IMR-90 (cell line): Measurements from ENCODE around the gene EML5. TPM values are rescaled to one million over a fixed set of nuclear protein-coding genes. Genes with fewer than 3 reads are reported as not detected.

Source experiments
- ATAC-seq: fragments of 200-7000 bp; cut with Tn5 transposase; 2 replicates; pipeline ENCODE4 v1.9.1; 2020; ENCODE audit warnings: low read depth, mild to moderate bottlenecking, moderate library complexity
- BruUV-seq: library from RNA; stranded (reverse); fragments of 400-500 nt; replicated peaks from 2 replicates; lab custom pipeline; 2021; lab: Mats Ljungman, UMichigan
- CTCF ChIA-PET: fragments of 300-600 bp; formaldehyde crosslinking; extraction: SDS; loops from one replicate; lab custom pipeline; 2021; ENCODE audit warnings: antibody characterized with exemption; lab: Yijun Ruan, JAX
- POLR2A ChIA-PET: fragments of 300-600 bp; sonication (Branson Sonifier 250); formaldehyde crosslinking; loops from one replicate; lab custom pipeline; 2022; ENCODE audit warnings: antibody characterized with exemption; ENCODE audit not compliant: unreplicated experiment; lab: Charles Lee
- DNase-seq: peaks from one replicate; pipeline ENCODE4 v3.0.0; 2013
- H2AFZ ChIP-seq: replicated peaks from 2 replicates; pipeline ENCODE3; 2013; ENCODE audit warnings: low read length, mild to moderate bottlenecking; ENCODE audit not compliant: poor library complexity
- H2AK5ac ChIP-seq: 2 replicates; pipeline ENCODE4 v1.6.1; 2013; ENCODE audit warnings: low read depth, low read length, inconsistent platforms
- H2AK9ac ChIP-seq: replicated peaks from 2 replicates; pipeline ENCODE3; 2013; ENCODE audit warnings: mild to moderate bottlenecking, low read depth, low read length, moderate library complexity; ENCODE audit not compliant: poor library complexity
- H2BK120ac ChIP-seq: 2 replicates; pipeline ENCODE4 v1.6.1; 2013; ENCODE audit warnings: low read depth, low read length, inconsistent platforms
- H2BK15ac ChIP-seq: 3 replicates; pipeline ENCODE4 v1.6.1; 2013; ENCODE audit warnings: low read depth, low read length, inconsistent platforms
- H2BK20ac ChIP-seq: 2 replicates; pipeline ENCODE4 v1.6.1; 2013; ENCODE audit warnings: low read depth, mild to moderate bottlenecking, inconsistent platforms, low read length, moderate library complexity
- H2BK5ac ChIP-seq: 2 replicates; pipeline ENCODE4 v1.6.1; 2013; ENCODE audit warnings: mild to moderate bottlenecking, low read depth, low read length, inconsistent platforms; ENCODE audit not compliant: poor library complexity, severe bottlenecking
- H3K14ac ChIP-seq: replicated peaks from 2 replicates; pipeline ENCODE4 v1.6.1; 2013; ENCODE audit warnings: low read depth, low read length, inconsistent platforms
- H3K18ac ChIP-seq: 2 replicates; pipeline ENCODE4 v1.6.1; 2013; ENCODE audit warnings: low read depth, low read length, control low read depth
- H3K23ac ChIP-seq: 2 replicates; pipeline ENCODE4 v1.6.1; 2013; ENCODE audit warnings: low read depth, low read length, inconsistent platforms
- H3K27ac ChIP-seq: 2 replicates; pipeline ENCODE4 v1.5.1; 2013; ENCODE audit warnings: mild to moderate bottlenecking, control low read depth, low read length; ENCODE audit not compliant: insufficient read depth
- H3K27me3 ChIP-seq: 2 replicates; pipeline ENCODE4 v1.6.1; 2013; ENCODE audit warnings: low read length; ENCODE audit not compliant: control insufficient read depth, insufficient read depth
- H3K36me3 ChIP-seq: 2 replicates; pipeline ENCODE4 v1.6.1; 2013; ENCODE audit warnings: low read length, mixed read lengths; ENCODE audit not compliant: control insufficient read depth, insufficient read depth
- H3K4ac ChIP-seq: 2 replicates; pipeline ENCODE4 v1.6.1; 2013; ENCODE audit warnings: low read depth, low read length, inconsistent platforms
- H3K4me1 ChIP-seq: 2 replicates; pipeline ENCODE4 v1.6.1; 2013; ENCODE audit warnings: low read length, mixed read lengths; ENCODE audit not compliant: control insufficient read depth, insufficient read depth
- H3K4me2 ChIP-seq: 2 replicates; pipeline ENCODE4 v1.6.1; 2013; ENCODE audit warnings: low read depth, mild to moderate bottlenecking, control low read depth, low read length, moderate library complexity
- H3K4me3 ChIP-seq: 2 replicates; pipeline ENCODE4 v1.5.1; 2013; ENCODE audit warnings: low read depth, mild to moderate bottlenecking, control low read depth, low read length, moderate library complexity; ENCODE audit not compliant: insufficient read depth
- H3K56ac ChIP-seq: 2 replicates; pipeline ENCODE4 v1.6.1; 2013; ENCODE audit warnings: low read length, inconsistent platforms; ENCODE audit not compliant: insufficient read depth; ENCODE audit errors: extremely low read depth
- H3K79me1 ChIP-seq, 2 experiments: 2 replicates each; pipeline ENCODE4 v1.6.1; 2013; ENCODE audit warnings: low read length in 2 of 2, inconsistent platforms in 1 of 2, low read depth in 1 of 2
- H3K9ac ChIP-seq: 2 replicates; pipeline ENCODE4 v1.6.1; 2013; ENCODE audit warnings: low read depth, low read length, control low read depth
- H3K9me1 ChIP-seq: 2 replicates; pipeline ENCODE4 v1.6.1; 2013; ENCODE audit warnings: low read length, inconsistent platforms; ENCODE audit not compliant: insufficient read depth
- H3K9me3 ChIP-seq: 2 replicates; pipeline ENCODE4 v1.6.1; 2013; ENCODE audit warnings: low read length; ENCODE audit not compliant: control insufficient read depth, insufficient read depth
- H4K20me1 ChIP-seq: 2 replicates; pipeline ENCODE4 v1.6.1; 2013; ENCODE audit warnings: low read length, inconsistent platforms; ENCODE audit not compliant: insufficient read depth
- H4K5ac ChIP-seq: 2 replicates; pipeline ENCODE4 v1.6.1; 2013; ENCODE audit warnings: mild to moderate bottlenecking, low read depth, low read length, control low read depth
- H4K8ac ChIP-seq, 2 experiments: 2 replicates each; pipeline ENCODE4 v1.6.1; 2013; ENCODE audit warnings: low read depth in 2 of 2, low read length in 2 of 2, control low read depth in 1 of 2, inconsistent platforms in 1 of 2
- H4K91ac ChIP-seq: 2 replicates; pipeline ENCODE4 v1.6.1; 2013; ENCODE audit warnings: low read depth, low read length, inconsistent platforms; ENCODE audit not compliant: insufficient read depth
- BHLHE40 ChIP-seq: fragments of 150-350 bp; IDR thresholded peaks from 2 replicates; pipeline ENCODE4 v1.6.1; 2016; ENCODE audit warnings: mild to moderate bottlenecking, low read depth, low read length
- CEBPB ChIP-seq: IDR thresholded peaks from 2 replicates; pipeline ENCODE4 v1.6.1; 2012; ENCODE audit warnings: low read depth, low read length, improper control_type of control experiment
- CHD1 ChIP-seq: IDR thresholded peaks from 2 replicates; pipeline ENCODE4 v1.6.1; 2012; ENCODE audit warnings: low read depth, low read length, improper control_type of control experiment
- CTCF ChIP-seq: conservative IDR thresholded peaks from 2 replicates; pipeline ENCODE4 v1.5.1; 2012; ENCODE audit warnings: mild to moderate bottlenecking, low read depth, low read length, improper control_type of control experiment
- ELK1 ChIP-seq: fragments of 150-350 bp; IDR thresholded peaks from 2 replicates; pipeline ENCODE4 v1.6.1; 2016; ENCODE audit warnings: low read depth, mild to moderate bottlenecking, low read length, moderate library complexity, borderline replicate concordance
- FOS ChIP-seq: fragments of 150-350 bp; IDR thresholded peaks from 2 replicates; pipeline ENCODE4 v1.6.1; 2016; ENCODE audit warnings: low read depth, low read length
- MAFK ChIP-seq: IDR thresholded peaks from 2 replicates; pipeline ENCODE4 v1.6.1; 2012; ENCODE audit warnings: low read depth, low read length, improper control_type of control experiment
- MAZ ChIP-seq: IDR thresholded peaks from 2 replicates; pipeline ENCODE4 v1.6.1; 2012; ENCODE audit warnings: low read depth, mild to moderate bottlenecking, low read length, improper control_type of control experiment, moderate library complexity, borderline replicate concordance
- MXI1 ChIP-seq: IDR thresholded peaks from 2 replicates; pipeline ENCODE4 v1.6.1; 2012; ENCODE audit warnings: low read depth, mild to moderate bottlenecking, low read length, moderate library complexity, borderline replicate concordance
- NFE2L2 ChIP-seq: fragments of 150-350 bp; IDR thresholded peaks from 2 replicates; pipeline ENCODE4 v1.6.1; 2016; ENCODE audit warnings: low read depth, mild to moderate bottlenecking, low read length
- POLR2A ChIP-seq: IDR thresholded peaks from 2 replicates; pipeline ENCODE4 v1.6.1; 2012; ENCODE audit warnings: mild to moderate bottlenecking, low read depth, low read length
- RAD21 ChIP-seq: IDR thresholded peaks from 2 replicates; pipeline ENCODE4 v1.6.1; 2012; ENCODE audit warnings: low read length, improper control_type of control experiment
- RCOR1 ChIP-seq: IDR thresholded peaks from 2 replicates; pipeline ENCODE4 v1.6.1; 2012; ENCODE audit warnings: mild to moderate bottlenecking, low read length, improper control_type of control experiment; ENCODE audit not compliant: insufficient replicate concordance
- RFX5 ChIP-seq: IDR thresholded peaks from 2 replicates; pipeline ENCODE4 v1.8.0; 2012; ENCODE audit warnings: low read depth, mild to moderate bottlenecking, low read length, moderate library complexity
- SMC3 ChIP-seq: fragments of 150-350 bp; IDR thresholded peaks from 2 replicates; pipeline ENCODE4 v1.6.1; 2016; ENCODE audit warnings: low read depth, mild to moderate bottlenecking, antibody characterized with exemption, low read length, moderate library complexity
- USF2 ChIP-seq: fragments of 150-350 bp; IDR thresholded peaks from 2 replicates; pipeline ENCODE4 v1.6.1; 2017; ENCODE audit warnings: mild to moderate bottlenecking, antibody characterized with exemption, low read length, low read depth
- WGBS, 2 experiments: methylation state at CpG; one replicate each; pipeline versions ENCODE4 v1.1.5 to v1.1.7; 2013; ENCODE audit warnings: missing lambda C conversion rate in 2 of 2; ENCODE audit not compliant: insufficient read length in 1 of 2; ENCODE audit errors: extremely low coverage in 2 of 2; 5-methylcytosine and 5-hydroxymethylcytosine counted together
- dilution Hi-C: fragments of 300-500 bp; cut with HindIII; formaldehyde crosslinking; loops from one replicate; pipeline ENCODE4 v1.14.3; 2018; ENCODE audit warnings: low sequenced_read_pairs; ENCODE audit not compliant: unreplicated experiment
- in situ Hi-C: fragments of 300-500 bp; cut with MboI; formaldehyde crosslinking; loops from 3 replicates; pipeline ENCODE4 v1.14.3; 2019; ENCODE audit warnings: low sequenced_read_pairs, inconsistent platforms, mixed read lengths
- intact Hi-C: fragments of 100-400 bp; cut with micrococcal nuclease; formaldehyde crosslinking; loops from 2 replicates; pipeline ENCODE4 v1.10.0; 2022
- polyA plus RNA-seq, 3 experiments: library from polyadenylated mRNA; depleted of rRNA; stranded (reverse); fragments of >200 nt; gene quantifications; 2 replicates each; pipeline ENCODE4 v1.2.3, GENCODE V29; 2012; ENCODE audit warnings: low replicate concordance in 1 of 3
- total RNA-seq: library from RNA; depleted of rRNA; stranded (reverse); fragments of >200 nt; gene quantifications from 2 replicates; pipeline ENCODE4 v1.2.3, GENCODE V29; 2012

The EML5 gene
- total and polyA plus RNA-seq, 2 of the 4 experiments (the other 2 are of a cell fraction): 8.1 to 22.2 TPM

GRCh38 chr14:88775532-88775931, 17.2 kb downstream of the EML5 start:
- Histone ChIP-seq H3K4me3 (no peak overlapping the region), H3K4ac (no peak overlapping the region), H3K4me1 (no peaks in the 10 kb centered on the region), H4K91ac (no peak overlapping the region), H3K9ac (no peak overlapping the region), H2BK15ac (no peak overlapping the region), H3K9me1 (no peaks in the 10 kb centered on the region), H3K56ac (no peak overlapping the region), H3K14ac (no peak overlapping the region), H3K79me1 (peaks cover 19 to 22% of the 10 kb centered on the region in 2 experiments; a peak in 3 of 4 replicates), H3K23ac (no peak overlapping the region), H3K27ac (no peak overlapping the region), H2AK9ac (no peak overlapping the region), H3K27me3 (no peaks in the 10 kb centered on the region), H2BK5ac (no peak overlapping the region), H4K20me1 (no peaks in the 10 kb centered on the region), H2BK120ac (no peak overlapping the region), H2BK20ac (no peak overlapping the region), H3K18ac (no peak overlapping the region), H4K8ac (no peak overlapping the region), H3K9me3 (no peaks in the 10 kb centered on the region), H2AFZ (no peak overlapping the region), H2AK5ac (no peak overlapping the region), H4K5ac (no peak overlapping the region), H3K36me3 (no peaks in the 10 kb centered on the region), H3K4me2 (no peak overlapping the region)
- CTCF ChIA-PET: no interaction called here
- intact Hi-C loops: no loop called here
- no TSS peak for BruUV-seq
- WGBS, 2 experiments: no CpG with 5 or more reads among the region's 3 CpGs
- TF ChIP-seq RFX5 (no peak), POLR2A (no peak), SMC3 (no peak), USF2 (no peak), CEBPB (no peak), MXI1 (no peak), MAZ (no peak), CHD1 (no peak), BHLHE40 (no peak), FOS (no peak), NFE2L2 (no peak), RAD21 (no peak), CTCF (no peak), MAFK (no peak), ELK1 (no peak), RCOR1 (no peak)
- ATAC-seq: no peak
- DNase-seq: no peak
- in situ Hi-C loops: no loop called here
- POLR2A ChIA-PET: no interaction called here
- dilution Hi-C loops: no loop called here
